ENCODE data around the gene BICDL2. TPM values are rescaled to one million over a fixed set of nuclear protein-coding genes. Genes with fewer than 3 reads are reported as not detected.
A peak's percentile ranks its signal among the peaks of the same experiment; 100 is the strongest.

Gene BICDL2
- polyA plus RNA-seq, 3 donors: not detected

GRCh38 chr16:3075523-3075915, 38.8 kb upstream of the BICDL2 start:
- Mint-ChIP-seq H3K27ac (peak overlapping the region in 2 of 7 donors; percentile 5 to 37), H3K9me3 (peaks cover 0 to 3% (median 0%) of the 10 kb centered on the region in 7 donors), H3K36me3 (peaks cover 28 to 30% of the 10 kb centered on the region in 2 donors), H3K27me3 (ENCODE audit: low read depth in 3 of 3) (peaks cover 0 to 5% (median 1%) of the 10 kb centered on the region in 3 donors), H3K4me3 (peak overlapping the region in 1 of 2 donors; percentile 75), H3K4me1 (peaks cover 42% of the 10 kb centered on the region)
- Histone ChIP-seq H4K20me1 (ENCODE audit: insufficient read depth, low read length) (no peaks in the 10 kb centered on the region), H2AFZ (ENCODE audit: insufficient read depth, low read depth, low read length, poor library complexity, severe bottlenecking) (no peak overlapping the region), H3K4me1 (ENCODE audit: control insufficient read depth in 1 of 2, insufficient read depth in 2 of 2, low read length in 2 of 2) (peaks cover 35 to 46% of the 10 kb centered on the region in 2 donors), H3K9ac (ENCODE audit: insufficient read depth, low read length, poor library complexity, severe bottlenecking) (no peak overlapping the region), H3K36me3 (replicated peaks in 1 of 2; ENCODE audit: control insufficient read depth in 1 of 2, insufficient read depth in 2 of 2, low read length in 2 of 2) (peaks cover 22 to 30% of the 10 kb centered on the region in 2 donors), H3K9me3 (replicated peaks in 1 of 2; ENCODE audit: control insufficient read depth in 1 of 2, insufficient read depth in 1 of 2, low read length in 2 of 2) (no peaks in the 10 kb centered on the region), H3K79me2 (ENCODE audit: insufficient read depth, low read length) (no peaks in the 10 kb centered on the region), H3K4me3 (replicated peaks in 1 of 3; ENCODE audit: low read depth in 2 of 3, low read length in 3 of 3) (peak overlapping the region in 1 of 3 experiments; percentile 51), H3K27ac (ENCODE audit: low read depth in 1 of 2, low read length in 2 of 2) (no peak overlapping the region), H3K4me2 (replicated peaks; ENCODE audit: extremely low read depth, low read length, poor library complexity, severe bottlenecking) (no peak overlapping the region), H3K27me3 (ENCODE audit: control insufficient read depth in 2 of 2, insufficient read depth in 2 of 2, low read length in 2 of 2) (no peaks in the 10 kb centered on the region)
- DNase-seq: no peak
- no peak for TF ChIP-seq CTCF (IDR thresholded peaks at IDR 0.05)
- intact Hi-C loops (cut with micrococcal nuclease): no loop called here
- WGBS (ENCODE audit: insufficient coverage): 48% methylated on average over 10 of the region's 10 CpGs

- H3K79me2 ChIP-seq (ENCODE audit: insufficient read depth, low read length): no peaks in the 10 kb centered on the region
- H3K9ac ChIP-seq (ENCODE audit: insufficient read depth, low read length, poor library complexity, severe bottlenecking): no peak overlapping the region
- H3K27ac ChIP-seq (ENCODE audit: low read depth in 1 of 2, low read length in 2 of 2): peak overlapping the region; percentile 9 to 43
- H3K4me1 Mint-ChIP-seq: peaks cover 47% of the 10 kb centered on the region
- TF ChIP-seq CTCF (IDR thresholded peaks at IDR 0.05): no peak
- no peaks in the 10 kb centered on the region for H3K27me3 ChIP-seq (ENCODE audit: control insufficient read depth in 2 of 2, insufficient read depth in 2 of 2, low read length in 2 of 2)
- peak overlapping the region; percentile 60 for H3K4me2 ChIP-seq (replicated peaks; ENCODE audit: extremely low read depth, low read length, poor library complexity, severe bottlenecking)
- peaks cover 0 to 8% (median 1%) of the 10 kb centered on the region in 3 donors for H3K27me3 Mint-ChIP-seq (ENCODE audit: low read depth in 3 of 3)
- H2AFZ ChIP-seq (ENCODE audit: insufficient read depth, low read depth, low read length, poor library complexity, severe bottlenecking): peak overlapping the region; percentile 10
- H3K9me3 ChIP-seq (replicated peaks in 1 of 2; ENCODE audit: control insufficient read depth in 1 of 2, insufficient read depth in 1 of 2, low read length in 2 of 2): no peaks in the 10 kb centered on the region
- intact Hi-C loops (cut with micrococcal nuclease): no loop called here
- H4K20me1 ChIP-seq (ENCODE audit: insufficient read depth, low read length): no peaks in the 10 kb centered on the region
- peak overlapping the region in 6 of 7 donors; percentile 6 to 75 (median 48) for H3K27ac Mint-ChIP-seq
- H3K4me3 Mint-ChIP-seq: peak overlapping the region; percentile 71 to 75
- H3K36me3 Mint-ChIP-seq: peaks cover 27% of the 10 kb centered on the region in 2 donors
- H3K36me3 ChIP-seq (replicated peaks in 1 of 2; ENCODE audit: control insufficient read depth in 1 of 2, insufficient read depth in 2 of 2, low read length in 2 of 2): peaks cover 18 to 25% of the 10 kb centered on the region in 2 donors
- DNase-seq: peak; percentile 46 to 75 (median 51)
- H3K4me3 ChIP-seq (replicated peaks in 1 of 3; ENCODE audit: low read depth in 2 of 3, low read length in 3 of 3): peak overlapping the region in 1 of 3 experiments; percentile 51
- peaks cover 0 to 3% (median 0%) of the 10 kb centered on the region in 7 donors for H3K9me3 Mint-ChIP-seq
- 0% methylated on average over 6 of the region's 9 CpGs for WGBS (ENCODE audit: insufficient coverage)
- H3K4me1 ChIP-seq (ENCODE audit: control insufficient read depth in 1 of 2, insufficient read depth in 2 of 2, low read length in 2 of 2): peaks cover 38 to 51% of the 10 kb centered on the region in 2 donors
Observed at GRCh38 chr16:3074860-3075522, 38.2 kb upstream of the BICDL2 start.

Measured in CD14-positive monocyte (primary cell).